ENCODE measurements around the gene CREM. TPM values are rescaled to one million over a fixed set of nuclear protein-coding genes. Genes with fewer than 3 reads are reported as not detected.

Gene CREM
- total and polyA plus RNA-seq, 2 of the 4 experiments (the other 2 are of a cell fraction), result 33.2 to 40.5 TPM

DNA sequence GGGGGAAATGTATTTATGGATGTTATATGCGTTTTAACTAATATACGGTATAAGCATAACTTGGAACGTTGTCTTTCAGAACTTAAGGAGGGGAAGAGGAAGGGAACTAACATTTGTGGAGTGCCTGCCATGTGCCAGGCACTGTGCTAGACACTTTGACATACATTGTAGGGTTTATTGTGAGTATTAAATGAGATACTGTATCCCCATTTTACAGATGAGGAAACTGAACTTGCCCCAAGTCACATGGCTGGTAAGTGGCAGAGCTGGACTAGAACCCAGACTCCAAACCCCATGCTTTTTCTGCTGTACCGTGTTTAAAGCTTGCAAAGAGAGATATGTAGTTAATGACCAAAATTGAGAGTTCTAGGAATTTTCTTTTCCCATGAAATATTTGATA, 74.6 kb downstream of the CREM start:
- H3K4me3 ChIP-seq (ENCODE audit: insufficient read depth, low read depth, low read length), result no peak overlapping the region
- in situ Hi-C loops (cut with MboI; ENCODE audit: low sequenced_read_pairs), result no loop called here
- TF ChIP-seq FOS (IDR thresholded peaks at IDR 0.05; ENCODE audit: low read depth, low read length) (no peak), CHD1 (IDR thresholded peaks at IDR 0.05; ENCODE audit: low read depth, low read length) (no peak), MAZ (IDR thresholded peaks at IDR 0.05; ENCODE audit: borderline replicate concordance, low read depth, low read length) (no peak), NFE2L2 (IDR thresholded peaks at IDR 0.05; ENCODE audit: low read depth, low read length) (no peak), RFX5 (IDR thresholded peaks at IDR 0.05; ENCODE audit: low read depth, low read length) (no peak), CEBPB (IDR thresholded peaks at IDR 0.05; ENCODE audit: low read depth, low read length) (no peak), RCOR1 (IDR thresholded peaks at IDR 0.05; ENCODE audit: insufficient replicate concordance, low read length) (no peak), USF2 (IDR thresholded peaks at IDR 0.05; ENCODE audit: low read depth, low read length) (no peak), RAD21 (IDR thresholded peaks at IDR 0.05; ENCODE audit: low read length) (no peak)
- TF ChIP-seq, protein P1, sequence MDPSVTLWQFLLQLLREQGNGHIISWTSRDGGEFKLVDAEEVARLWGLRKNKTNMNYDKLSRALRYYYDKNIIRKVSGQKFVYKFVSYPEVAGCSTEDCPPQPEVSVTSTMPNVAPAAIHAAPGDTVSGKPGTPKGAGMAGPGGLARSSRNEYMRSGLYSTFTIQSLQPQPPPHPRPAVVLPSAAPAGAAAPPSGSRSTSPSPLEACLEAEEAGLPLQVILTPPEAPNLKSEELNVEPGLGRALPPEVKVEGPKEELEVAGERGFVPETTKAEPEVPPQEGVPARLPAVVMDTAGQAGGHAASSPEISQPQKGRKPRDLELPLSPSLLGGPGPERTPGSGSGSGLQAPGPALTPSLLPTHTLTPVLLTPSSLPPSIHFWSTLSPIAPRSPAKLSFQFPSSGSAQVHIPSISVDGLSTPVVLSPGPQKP (IDR thresholded peaks at IDR 0.05; ENCODE audit: borderline replicate concordance, low read depth, low read length), result no peak
- TF ChIP-seq, protein P2, sequence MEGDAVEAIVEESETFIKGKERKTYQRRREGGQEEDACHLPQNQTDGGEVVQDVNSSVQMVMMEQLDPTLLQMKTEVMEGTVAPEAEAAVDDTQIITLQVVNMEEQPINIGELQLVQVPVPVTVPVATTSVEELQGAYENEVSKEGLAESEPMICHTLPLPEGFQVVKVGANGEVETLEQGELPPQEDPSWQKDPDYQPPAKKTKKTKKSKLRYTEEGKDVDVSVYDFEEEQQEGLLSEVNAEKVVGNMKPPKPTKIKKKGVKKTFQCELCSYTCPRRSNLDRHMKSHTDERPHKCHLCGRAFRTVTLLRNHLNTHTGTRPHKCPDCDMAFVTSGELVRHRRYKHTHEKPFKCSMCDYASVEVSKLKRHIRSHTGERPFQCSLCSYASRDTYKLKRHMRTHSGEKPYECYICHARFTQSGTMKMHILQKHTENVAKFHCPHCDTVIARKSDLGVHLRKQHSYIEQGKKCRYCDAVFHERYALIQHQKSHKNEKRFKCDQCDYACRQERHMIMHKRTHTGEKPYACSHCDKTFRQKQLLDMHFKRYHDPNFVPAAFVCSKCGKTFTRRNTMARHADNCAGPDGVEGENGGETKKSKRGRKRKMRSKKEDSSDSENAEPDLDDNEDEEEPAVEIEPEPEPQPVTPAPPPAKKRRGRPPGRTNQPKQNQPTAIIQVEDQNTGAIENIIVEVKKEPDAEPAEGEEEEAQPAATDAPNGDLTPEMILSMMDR (conservative IDR thresholded peaks at IDR 0.05; ENCODE audit: low read depth, low read length), result no peak
- H3K4me1 ChIP-seq (ENCODE audit: control insufficient read depth, insufficient read depth, low read length), result no peaks in the 10 kb centered on the region
- dilution Hi-C loops (cut with HindIII; ENCODE audit: low sequenced_read_pairs, unreplicated experiment), result no loop called here
- ATAC-seq (ENCODE audit: low read depth) (no peak), DNase-seq (no peak)
- ChIA-PET POLR2A (ENCODE audit: unreplicated experiment) (no interaction called here), CTCF (interaction anchor here (0.8 kb wide), 1 partner anchor 81 kb away, joined by 4 read pairs; no protein-coding TSS in a partner anchor)
- H2BK5ac ChIP-seq (ENCODE audit: low read depth, low read length, poor library complexity, severe bottlenecking), result no peak overlapping the region
- H2BK20ac ChIP-seq (ENCODE audit: low read depth, low read length), result no peak overlapping the region
- no peak overlapping the region for H3K4me2 ChIP-seq (ENCODE audit: low read depth, low read length)
- peaks cover 3% of the 10 kb centered on the region; the same call in 1 of the 2 replicates for H3K9me1 ChIP-seq (ENCODE audit: insufficient read depth, low read length)
- intact Hi-C loops (cut with micrococcal nuclease), result no loop called here
- H4K8ac ChIP-seq (ENCODE audit: low read depth in 2 of 2, low read length in 2 of 2), result no peak overlapping the region
- H4K5ac ChIP-seq (ENCODE audit: low read depth, low read length), result no peak overlapping the region
- peaks cover 7 to 26% of the 10 kb centered on the region in 2 experiments; a peak in 3 of 4 replicates for H3K79me1 ChIP-seq (ENCODE audit: low read depth in 1 of 2, low read length in 2 of 2)
- H3K14ac ChIP-seq (replicated peaks; ENCODE audit: low read depth, low read length), result no peak overlapping the region
- H2AK9ac ChIP-seq (replicated peaks; ENCODE audit: low read depth, low read length, poor library complexity), result no peak overlapping the region
- H3K9me3 ChIP-seq (ENCODE audit: control insufficient read depth, insufficient read depth, low read length), result no peaks in the 10 kb centered on the region
- H4K91ac ChIP-seq (ENCODE audit: insufficient read depth, low read depth, low read length), result no peak overlapping the region
- H3K23ac ChIP-seq (ENCODE audit: low read depth, low read length), result no peak overlapping the region
- H3K27ac ChIP-seq (ENCODE audit: insufficient read depth, low read length), result no peak overlapping the region
- WGBS, 2 experiments (ENCODE audit: extremely low coverage in 2 of 2, insufficient read length in 1 of 2), result no CpG with 5 or more reads among the region's 4 CpGs
- no peaks in the 10 kb centered on the region for H4K20me1 ChIP-seq (ENCODE audit: insufficient read depth, low read length)
- no peak overlapping the region for H3K9ac ChIP-seq (ENCODE audit: low read depth, low read length)
- no peaks in the 10 kb centered on the region for H3K27me3 ChIP-seq (ENCODE audit: control insufficient read depth, insufficient read depth, low read length)
- H2BK120ac ChIP-seq (ENCODE audit: low read depth, low read length), result no peak overlapping the region
- H3K36me3 ChIP-seq (ENCODE audit: control insufficient read depth, insufficient read depth, low read length), result no peaks in the 10 kb centered on the region; the same call in 1 of the 2 replicates
- no peak overlapping the region for H2AK5ac ChIP-seq (ENCODE audit: low read depth, low read length)
- H2BK15ac ChIP-seq (ENCODE audit: low read depth, low read length), result no peak overlapping the region
- H3K4ac ChIP-seq (ENCODE audit: low read depth, low read length), result no peak overlapping the region
- H2AFZ ChIP-seq (replicated peaks; ENCODE audit: low read length, poor library complexity), result no peak overlapping the region
- no peak overlapping the region for H3K18ac ChIP-seq (ENCODE audit: low read depth, low read length)
- no TSS peak for BruUV-seq (replicated peaks)
- H3K56ac ChIP-seq (ENCODE audit: extremely low read depth, insufficient read depth, low read length), result no peak overlapping the region

All from IMR-90 (cell line).